ENCODE data around the gene GAL. TPM values are rescaled to one million over a fixed set of nuclear protein-coding genes. Genes with fewer than 3 reads are reported as not detected.

GAL gene
- total and polyA plus RNA-seq, 10 donors, result not detected

GRCh38 chr11:68677432-68677831 lies 6.9 kb upstream of the GAL start:
- peaks cover 0 to 17% (median 0%) of the 10 kb centered on the region in 7 donors for H3K27me3 ChIP-seq (replicated peaks in 1 of 7)
- no peak for DNase-seq
- H3K27ac ChIP-seq, result no peak overlapping the region

GRCh38 chr11:68678031-68678441 lies 6.3 kb upstream of the GAL start:
- Histone ChIP-seq H3K27me3 (replicated peaks in 1 of 7) (peaks cover 0 to 18% (median under 1%) of the 10 kb centered on the region in 7 donors), H3K4me1 (peaks cover 0 to 8% (median 0%) of the 10 kb centered on the region in 6 donors), H3K27ac (no peak overlapping the region), H3K36me3 (no peaks in the 10 kb centered on the region), H3K9me3 (peaks cover 0 to 9% (median 6%) of the 10 kb centered on the region in 8 donors), H3K4me3 (no peak overlapping the region)
- intact Hi-C loops (cut with DNase I; ENCODE audit: low total_unique reads), result no loop called here
- 75 to 89% (median 84%) methylated on average over 15 of the region's 15 CpGs for WGBS, 5 donors
- TF ChIP-seq POLR2AphosphoS5 (IDR thresholded peaks at IDR 0.05) (no peak), CTCF (IDR thresholded peaks at IDR 0.05 in 8 of 11, conservative IDR thresholded peaks at IDR 0.05 in 3 of 11) (no peak), POLR2A (IDR thresholded peaks at IDR 0.05) (no peak)
- DNase-seq, result no peak

More at GRCh38 chr11:68677432-68677831, 6.9 kb upstream of the GAL start:
- TF ChIP-seq POLR2A (IDR thresholded peaks at IDR 0.05) (no peak), CTCF (IDR thresholded peaks at IDR 0.05 in 8 of 11, conservative IDR thresholded peaks at IDR 0.05 in 3 of 11) (no peak), POLR2AphosphoS5 (IDR thresholded peaks at IDR 0.05) (peak in 2 of 3 donors; percentile 11 to 55)
- no peak overlapping the region for H3K4me3 ChIP-seq
- H3K9me3 ChIP-seq, result peaks cover 0 to 9% (median 6%) of the 10 kb centered on the region in 8 donors
- WGBS, 5 donors, result 26 to 44% (median 34%) methylated on average over 6 of the region's 6 CpGs
- H3K4me1 ChIP-seq, result peaks cover 0 to 8% (median 0%) of the 10 kb centered on the region in 6 donors
- no peaks in the 10 kb centered on the region for H3K36me3 ChIP-seq
- intact Hi-C loops (cut with DNase I; ENCODE audit: low total_unique reads), result no loop called here

DNA sequence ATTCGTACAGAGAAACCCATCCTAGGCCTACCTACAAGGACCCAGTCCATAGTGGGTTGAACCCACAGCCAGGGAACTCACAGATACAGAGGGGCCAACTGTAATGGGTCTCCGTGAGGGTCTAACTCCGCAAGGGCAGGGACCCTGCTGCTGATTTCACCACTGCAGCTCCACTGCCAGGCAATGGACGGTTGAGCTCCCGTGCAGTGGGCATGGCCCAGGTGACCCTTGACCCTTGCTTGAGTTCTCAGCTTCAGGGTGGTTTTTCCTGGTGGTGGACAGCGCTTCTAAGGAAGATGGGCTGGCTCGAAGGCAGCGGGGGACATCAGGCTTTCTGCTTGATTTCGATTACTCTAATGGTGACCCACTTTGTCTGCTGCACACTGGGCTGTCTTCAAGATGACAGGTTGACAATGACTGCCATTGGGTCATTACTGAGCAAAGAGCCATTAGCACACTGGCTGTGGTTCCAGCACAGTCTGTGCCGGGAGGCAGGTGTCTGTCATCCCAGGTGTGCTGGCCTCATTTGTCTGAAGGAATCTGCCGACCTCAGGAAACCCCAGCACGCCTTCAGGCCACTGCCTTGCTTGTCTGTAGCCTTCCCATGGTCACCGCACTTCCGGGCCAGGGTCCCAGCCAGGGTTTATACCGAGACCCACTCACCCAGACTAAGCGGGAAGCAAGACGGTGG lies 3.7 kb upstream of the GAL start:
- WGBS, 5 donors, result 86 to 94% (median 90%) methylated on average over 16 to 17 of the region's 17 CpGs
- Histone ChIP-seq H3K4me3 (no peak overlapping the region), H3K27me3 (replicated peaks in 1 of 7) (peaks cover 4 to 41% (median 27%) of the 10 kb centered on the region in 7 donors), H3K9me3 (no peaks in the 10 kb centered on the region), H3K27ac (no peak overlapping the region), H3K4me1 (peaks cover 0 to 25% (median 12%) of the 10 kb centered on the region in 6 donors), H3K36me3 (no peaks in the 10 kb centered on the region)
- no peak for DNase-seq
- TF ChIP-seq CTCF (IDR thresholded peaks at IDR 0.05 in 8 of 11, conservative IDR thresholded peaks at IDR 0.05 in 3 of 11), result no peak
- no peak for TF ChIP-seq POLR2AphosphoS5 (IDR thresholded peaks at IDR 0.05)
- TF ChIP-seq POLR2A (IDR thresholded peaks at IDR 0.05), result no peak
- intact Hi-C loops (cut with DNase I; ENCODE audit: low total_unique reads), result no loop called here

DNA sequence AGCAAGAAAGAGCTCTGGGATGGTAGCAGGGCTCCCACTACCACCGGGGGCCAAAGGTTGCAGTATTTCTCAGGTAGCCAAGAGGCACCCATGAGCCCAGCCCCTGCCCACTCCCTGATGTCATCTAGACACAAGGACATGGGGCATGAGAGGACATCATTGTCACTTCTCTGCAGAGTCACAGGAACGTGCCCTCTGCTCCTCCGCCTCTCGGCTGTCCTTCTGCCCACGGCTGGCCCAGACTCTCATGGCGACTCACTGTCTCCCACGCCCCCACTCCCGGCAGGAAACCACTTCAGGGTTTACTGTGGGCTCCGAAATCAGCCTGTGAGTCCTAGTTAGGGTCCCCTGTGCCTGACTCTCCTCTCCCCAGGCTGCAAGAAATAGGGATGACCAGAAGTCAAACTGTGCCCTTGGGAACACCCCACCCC lies 1.8 kb upstream of the GAL start:
- Histone ChIP-seq H3K27ac (no peak overlapping the region), H3K9me3 (no peaks in the 10 kb centered on the region), H3K4me1 (peaks cover 0 to 20% (median 12%) of the 10 kb centered on the region in 6 donors), H3K4me3 (no peak overlapping the region), H3K27me3 (replicated peaks in 1 of 7) (peaks cover 4 to 57% (median 33%) of the 10 kb centered on the region in 7 donors), H3K36me3 (no peaks in the 10 kb centered on the region)
- 35 to 81% (median 64%) methylated on average over 9 of the region's 9 CpGs for WGBS, 5 donors
- intact Hi-C loops (cut with DNase I; ENCODE audit: low total_unique reads), result no loop called here
- no peak for TF ChIP-seq POLR2AphosphoS5 (IDR thresholded peaks at IDR 0.05)
- no peak for TF ChIP-seq POLR2A (IDR thresholded peaks at IDR 0.05)
- no peak for TF ChIP-seq CTCF (IDR thresholded peaks at IDR 0.05 in 8 of 11, conservative IDR thresholded peaks at IDR 0.05 in 3 of 11)
- DNase-seq, result no peak
